ENCODE results near the gene TP63. TPM values are rescaled to one million over a fixed set of nuclear protein-coding genes. Genes with fewer than 3 reads are reported as not detected.

TP63 gene
- total RNA-seq, 4 donors from 2014 or later = 0.27 TPM; not detected in 3

DNA sequence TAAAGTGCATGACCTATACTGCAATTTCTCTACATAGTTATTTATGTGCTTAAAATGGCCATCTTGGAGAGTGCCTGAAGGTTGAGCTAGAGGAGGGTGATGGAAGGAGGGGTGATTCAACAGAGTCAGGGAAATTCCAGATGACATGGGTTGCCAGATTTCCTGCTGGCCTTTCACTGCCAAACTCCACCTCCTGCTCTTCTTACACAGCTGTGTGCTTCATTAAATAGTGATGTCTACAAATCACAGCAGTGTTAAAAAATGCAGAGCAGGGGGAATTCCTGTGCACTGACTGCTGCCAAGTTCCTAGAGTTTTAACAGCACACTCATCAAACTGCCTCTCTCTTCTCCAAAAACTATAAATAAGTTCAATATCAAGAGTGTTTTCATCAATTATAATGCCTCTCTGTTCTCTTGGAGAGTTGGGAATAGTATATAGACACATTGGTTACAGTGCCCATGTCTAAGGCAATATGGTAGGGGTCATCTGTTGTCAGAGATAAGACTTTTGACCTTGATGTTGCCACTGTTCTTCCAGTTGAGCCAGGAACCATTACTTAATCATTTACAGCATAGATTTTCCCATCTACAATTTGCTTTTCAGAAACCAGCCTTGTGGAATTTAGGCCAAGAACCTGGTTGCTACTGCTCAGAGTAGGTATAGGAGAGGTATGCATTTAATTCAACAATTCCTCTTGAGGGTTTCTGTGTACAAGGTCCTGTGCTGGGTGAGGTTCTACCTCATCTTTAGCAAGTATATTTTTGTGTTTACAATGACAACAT lies 79.6 kb downstream of the TP63 start:
- TF ChIP-seq POLR2A (IDR thresholded peaks at IDR 0.05) (no peak), CTCF (IDR thresholded peaks at IDR 0.05) (no peak)

DNA sequence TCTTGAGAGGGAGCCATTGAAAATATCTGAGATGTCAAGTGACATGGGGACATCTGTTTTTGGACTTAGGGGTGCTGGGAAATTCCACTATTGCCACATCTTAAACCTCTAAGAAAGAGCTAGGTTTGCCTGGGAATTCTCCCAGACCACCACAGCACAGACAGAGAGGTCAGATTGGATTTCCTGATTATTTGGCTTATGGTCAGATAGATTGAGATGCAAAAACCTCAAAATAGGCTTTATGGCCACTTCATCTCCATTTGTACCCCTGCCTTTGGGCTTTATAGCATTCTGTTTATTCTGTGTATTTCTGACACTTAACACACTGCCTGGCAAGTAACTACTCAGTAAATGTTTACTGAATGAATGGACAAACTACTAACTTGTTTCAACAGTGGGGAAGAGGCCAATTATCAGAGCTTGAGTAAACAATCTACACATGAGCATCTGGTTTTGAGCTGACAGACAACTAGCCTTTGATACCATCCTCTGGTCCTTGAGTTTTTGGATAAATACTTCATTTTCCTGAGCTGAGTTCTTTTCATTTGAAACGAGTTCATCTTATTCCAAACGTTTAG lies 81.8 kb downstream of the TP63 start:
- no peaks in the 10 kb centered on the region for H3K36me3 ChIP-seq
- no peak overlapping the region for H3K4me3 ChIP-seq
- no peaks in the 10 kb centered on the region for H3K27me3 ChIP-seq
- DNase-seq = no peak
- no peak for TF ChIP-seq CTCF (IDR thresholded peaks at IDR 0.05)
- TF ChIP-seq POLR2A (IDR thresholded peaks at IDR 0.05) = no peak
- H3K9me3 ChIP-seq = no peaks in the 10 kb centered on the region
- no peaks in the 10 kb centered on the region for H3K4me1 ChIP-seq
- no peak overlapping the region for H3K27ac ChIP-seq

More for the DNA sequence above, 79.6 kb downstream of the TP63 start:
- H3K9me3 ChIP-seq = no peaks in the 10 kb centered on the region
- no peaks in the 10 kb centered on the region for H3K36me3 ChIP-seq
- H3K27me3 ChIP-seq = no peaks in the 10 kb centered on the region
- H3K4me1 ChIP-seq = no peaks in the 10 kb centered on the region
- H3K4me3 ChIP-seq = no peak overlapping the region
- DNase-seq = no peak
- H3K27ac ChIP-seq = no peak overlapping the region

DNA sequence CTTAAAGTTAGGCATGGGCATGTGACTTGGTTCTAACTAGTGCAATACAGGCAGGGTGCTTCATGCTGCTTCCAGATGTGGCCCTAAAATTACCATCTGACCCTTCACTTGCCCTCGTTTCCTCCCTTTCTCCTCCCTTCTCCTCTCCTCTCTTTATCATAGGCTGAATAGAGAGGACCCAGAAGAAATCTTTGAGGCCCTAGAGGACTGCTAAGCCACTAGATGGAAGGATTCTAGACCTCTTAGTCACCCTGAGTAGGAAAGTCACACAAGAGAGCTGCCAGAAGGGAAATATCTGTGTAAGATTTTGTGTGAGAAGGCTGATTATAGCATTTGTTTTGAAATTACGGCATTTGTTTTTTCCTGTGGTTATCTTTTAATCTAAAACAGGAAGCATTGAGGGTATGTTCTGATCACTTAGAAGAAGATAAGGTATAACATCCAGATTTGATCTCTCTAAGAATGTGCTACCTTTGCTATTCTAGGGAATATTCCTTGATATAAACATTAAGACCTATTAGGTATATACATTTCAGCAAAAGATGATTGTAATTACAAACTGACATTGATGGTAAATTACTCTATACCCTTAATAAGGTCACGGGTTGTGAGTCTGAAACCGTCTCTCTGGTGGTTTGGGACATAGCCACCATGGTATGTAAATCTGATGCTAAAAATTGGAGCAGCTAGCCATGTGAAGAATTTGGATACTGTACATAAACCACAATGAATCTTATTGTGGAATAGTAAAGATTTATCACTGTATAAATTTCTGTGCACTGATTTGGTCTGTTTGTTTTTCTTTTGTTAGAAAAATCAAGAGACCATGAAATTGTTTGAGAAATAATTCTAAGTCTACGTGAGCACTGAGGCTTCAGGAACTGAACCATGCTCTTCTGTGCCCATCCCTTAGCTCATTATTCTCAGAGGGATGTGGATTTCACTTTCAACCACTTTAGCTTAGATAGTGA lies 84.1 kb downstream of the TP63 start:
- Histone ChIP-seq H3K27me3 (no peaks in the 10 kb centered on the region), H3K36me3 (no peaks in the 10 kb centered on the region), H3K4me1 (no peaks in the 10 kb centered on the region), H3K4me3 (no peak overlapping the region), H3K9me3 (no peaks in the 10 kb centered on the region), H3K27ac (no peak overlapping the region)
- DNase-seq = no peak
- no peak for TF ChIP-seq POLR2A (IDR thresholded peaks at IDR 0.05)
- TF ChIP-seq CTCF (IDR thresholded peaks at IDR 0.05) = no peak

GRCh38 chr3:189718215-189718614 lies 87.0 kb downstream of the TP63 start:
- Histone ChIP-seq H3K4me1 (no peaks in the 10 kb centered on the region), H3K27ac (no peak overlapping the region), H3K27me3 (no peaks in the 10 kb centered on the region), H3K36me3 (no peaks in the 10 kb centered on the region), H3K9me3 (no peaks in the 10 kb centered on the region), H3K4me3 (no peak overlapping the region)
- TF ChIP-seq POLR2A (IDR thresholded peaks at IDR 0.05) = no peak
- no peak for TF ChIP-seq CTCF (IDR thresholded peaks at IDR 0.05)
- DNase-seq = no peak

DNA sequence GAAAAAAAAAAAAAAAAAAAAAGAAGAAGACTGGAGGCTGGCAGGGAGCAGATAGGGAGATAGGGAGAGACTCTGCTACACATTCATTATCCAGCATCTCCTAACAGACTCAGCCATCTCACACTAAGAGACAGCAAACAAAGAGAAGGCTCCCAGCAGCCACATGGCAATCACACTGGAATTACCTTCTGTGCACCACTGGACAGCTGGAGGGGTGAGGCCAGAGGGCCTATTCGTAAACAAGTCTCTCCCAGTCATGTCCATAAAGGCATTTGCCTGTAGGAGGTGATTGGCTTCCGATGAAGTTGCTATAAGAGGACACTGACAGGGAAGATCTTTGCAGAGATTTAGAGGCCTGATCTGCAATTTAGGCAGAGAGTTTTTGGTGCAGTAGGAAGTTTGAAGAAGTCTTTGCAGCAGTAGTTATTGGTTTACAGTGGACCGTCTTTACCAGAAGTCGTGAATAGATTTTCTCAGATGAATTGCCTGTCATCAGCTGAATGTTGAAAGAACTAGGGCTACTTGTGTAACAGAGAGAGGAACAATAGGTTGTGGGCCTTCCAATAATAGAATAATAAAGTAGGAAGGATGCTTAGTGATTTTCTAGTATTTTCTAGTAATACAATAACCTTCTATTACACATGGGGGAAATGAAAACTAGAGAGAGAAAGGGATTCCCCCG lies 89.7 kb downstream of the TP63 start:
- H3K27me3 ChIP-seq = no peaks in the 10 kb centered on the region
- H3K9me3 ChIP-seq = no peaks in the 10 kb centered on the region
- no peak for DNase-seq
- no peaks in the 10 kb centered on the region for H3K4me1 ChIP-seq
- TF ChIP-seq CTCF (IDR thresholded peaks at IDR 0.05) (no peak), POLR2A (IDR thresholded peaks at IDR 0.05) (no peak)
- H3K4me3 ChIP-seq = no peak overlapping the region
- H3K36me3 ChIP-seq = no peaks in the 10 kb centered on the region
- no peak overlapping the region for H3K27ac ChIP-seq

Data from Peyer's patch (tissue), 4 donors.